Gastrocnemius medialis (tissue), 4 donors: ENCODE results near the gene UTP20.

ENCODE experiments used
- POLR2A ChIP-seq, 2 donors: fragments of 450-650 bp; IDR thresholded peaks; one replicate each; pipeline ENCODE4 v1.6.1; 2017; ENCODE audit warnings: antibody characterized with exemption in 2 of 2, mild to moderate bottlenecking in 2 of 2, moderate library complexity in 2 of 2
- TF ChIP-seq, protein P1 (sequence below), 5 experiments: fragments of 450-650 bp in 3 of 5; fragments of 200-600 bp in 2 of 5; sonication (generic) in 2 of 5; IDR thresholded peaks in 4 of 5; conservative IDR thresholded peaks in 1 of 5; 1 replicate in 4 of 5; 2 replicates in 1 of 5; pipeline ENCODE4 v1.5.1; 2016 to 2019; ENCODE audit warnings: antibody characterized with exemption in 5 of 5, mild to moderate bottlenecking in 3 of 5, moderate library complexity in 3 of 5

GRCh38 chr12:101325590-101325989, 45.7 kb downstream of the UTP20 start:
- TF ChIP-seq, protein P1, sequence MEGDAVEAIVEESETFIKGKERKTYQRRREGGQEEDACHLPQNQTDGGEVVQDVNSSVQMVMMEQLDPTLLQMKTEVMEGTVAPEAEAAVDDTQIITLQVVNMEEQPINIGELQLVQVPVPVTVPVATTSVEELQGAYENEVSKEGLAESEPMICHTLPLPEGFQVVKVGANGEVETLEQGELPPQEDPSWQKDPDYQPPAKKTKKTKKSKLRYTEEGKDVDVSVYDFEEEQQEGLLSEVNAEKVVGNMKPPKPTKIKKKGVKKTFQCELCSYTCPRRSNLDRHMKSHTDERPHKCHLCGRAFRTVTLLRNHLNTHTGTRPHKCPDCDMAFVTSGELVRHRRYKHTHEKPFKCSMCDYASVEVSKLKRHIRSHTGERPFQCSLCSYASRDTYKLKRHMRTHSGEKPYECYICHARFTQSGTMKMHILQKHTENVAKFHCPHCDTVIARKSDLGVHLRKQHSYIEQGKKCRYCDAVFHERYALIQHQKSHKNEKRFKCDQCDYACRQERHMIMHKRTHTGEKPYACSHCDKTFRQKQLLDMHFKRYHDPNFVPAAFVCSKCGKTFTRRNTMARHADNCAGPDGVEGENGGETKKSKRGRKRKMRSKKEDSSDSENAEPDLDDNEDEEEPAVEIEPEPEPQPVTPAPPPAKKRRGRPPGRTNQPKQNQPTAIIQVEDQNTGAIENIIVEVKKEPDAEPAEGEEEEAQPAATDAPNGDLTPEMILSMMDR (IDR thresholded peaks at IDR 0.05 in 4 of 5, conservative IDR thresholded peaks at IDR 0.05 in 1 of 5): no peak
- TF ChIP-seq POLR2A (IDR thresholded peaks at IDR 0.05): no peak
